ENCODE data around the gene RCC1.

RCC1 gene

GRCh38 chr1:28503117-28503516 is 2.7 kb upstream of the RCC1 start:
- H3K9ac ChIP-seq (ENCODE audit: low read length): no peak overlapping the region
- H3K4me2 ChIP-seq (ENCODE audit: low read depth, low read length): no peak overlapping the region
- H2AFZ ChIP-seq (ENCODE audit: low read length): no peak overlapping the region
- no peak overlapping the region for H3K4me3 ChIP-seq (ENCODE audit: low read length)
- H3K27me3 ChIP-seq (replicated peaks; ENCODE audit: insufficient read depth, low read length): no peaks in the 10 kb centered on the region
- peaks cover 14% of the 10 kb centered on the region for H3K4me1 ChIP-seq (ENCODE audit: low read length)
- H3K79me2 ChIP-seq (ENCODE audit: low read length): peaks cover 30% of the 10 kb centered on the region
- no peak for DNase-seq
- H4K20me1 ChIP-seq (ENCODE audit: insufficient read depth, low read length): peaks cover 3% of the 10 kb centered on the region
- H3K9me3 ChIP-seq (replicated peaks; ENCODE audit: insufficient read depth, low read length): no peaks in the 10 kb centered on the region
- peaks cover 36% of the 10 kb centered on the region for H3F3A ChIP-seq (ENCODE audit: insufficient read depth, low read length)
- no peaks in the 10 kb centered on the region for H3K9me2 ChIP-seq (replicated peaks; ENCODE audit: insufficient read depth, low read length)
- no peak for TF ChIP-seq EZH2phosphoT487 (IDR thresholded peaks at IDR 0.05; ENCODE audit: low read length)
- TF ChIP-seq EZH2 (optimal IDR thresholded peaks at IDR 0.05; ENCODE audit: low read depth, low read length): no peak
- no peak for TF ChIP-seq CTCF (IDR thresholded peaks at IDR 0.05; ENCODE audit: low read length)
- peaks cover 14% of the 10 kb centered on the region for H3K36me3 ChIP-seq (replicated peaks; ENCODE audit: insufficient read depth, low read length)
- H3K27ac ChIP-seq (ENCODE audit: low read length): no peak overlapping the region

- no peak for DNase-seq
- Histone ChIP-seq H3K9ac (ENCODE audit: low read length) (peak overlapping the region; percentile 87), H3K9me2 (replicated peaks; ENCODE audit: insufficient read depth, low read length) (no peaks in the 10 kb centered on the region), H3K9me3 (replicated peaks; ENCODE audit: insufficient read depth, low read length) (no peaks in the 10 kb centered on the region), H3K27me3 (replicated peaks; ENCODE audit: insufficient read depth, low read length) (no peaks in the 10 kb centered on the region), H4K20me1 (ENCODE audit: insufficient read depth, low read length) (peaks cover 32% of the 10 kb centered on the region), H3K4me1 (ENCODE audit: low read length) (peaks cover 23% of the 10 kb centered on the region), H3K4me3 (ENCODE audit: low read length) (peak overlapping the region; percentile 83), H3K79me2 (ENCODE audit: low read length) (peaks cover 56% of the 10 kb centered on the region), H3K36me3 (replicated peaks; ENCODE audit: insufficient read depth, low read length) (peaks cover 31% of the 10 kb centered on the region), H3F3A (ENCODE audit: insufficient read depth, low read length) (peaks cover 65% of the 10 kb centered on the region), H3K4me2 (ENCODE audit: low read depth, low read length) (peak overlapping the region; percentile 89), H3K27ac (ENCODE audit: low read length) (peak overlapping the region; percentile 84), H2AFZ (ENCODE audit: low read length) (no peak overlapping the region)
- TF ChIP-seq CTCF (IDR thresholded peaks at IDR 0.05; ENCODE audit: low read length) (no peak), EZH2phosphoT487 (IDR thresholded peaks at IDR 0.05; ENCODE audit: low read length) (no peak), EZH2 (optimal IDR thresholded peaks at IDR 0.05; ENCODE audit: low read depth, low read length) (no peak)
Measured at GRCh38 chr1:28506907-28507246, 1.0 kb downstream of the RCC1 start.

- Histone ChIP-seq H4K20me1 (ENCODE audit: insufficient read depth, low read length) (peaks cover 33% of the 10 kb centered on the region), H3K4me1 (ENCODE audit: low read length) (peaks cover 23% of the 10 kb centered on the region), H3K9me3 (replicated peaks; ENCODE audit: insufficient read depth, low read length) (no peaks in the 10 kb centered on the region), H3K9ac (ENCODE audit: low read length) (peak overlapping the region; percentile 87), H3F3A (ENCODE audit: insufficient read depth, low read length) (peaks cover 69% of the 10 kb centered on the region), H3K36me3 (replicated peaks; ENCODE audit: insufficient read depth, low read length) (peaks cover 31% of the 10 kb centered on the region), H3K4me2 (ENCODE audit: low read depth, low read length) (peak overlapping the region; percentile 89), H3K27ac (ENCODE audit: low read length) (peak overlapping the region; percentile 84), H3K4me3 (ENCODE audit: low read length) (peak overlapping the region; percentile 83), H3K27me3 (replicated peaks; ENCODE audit: insufficient read depth, low read length) (no peaks in the 10 kb centered on the region), H2AFZ (ENCODE audit: low read length) (no peak overlapping the region), H3K9me2 (replicated peaks; ENCODE audit: insufficient read depth, low read length) (no peaks in the 10 kb centered on the region), H3K79me2 (ENCODE audit: low read length) (peaks cover 56% of the 10 kb centered on the region)
- TF ChIP-seq EZH2phosphoT487 (IDR thresholded peaks at IDR 0.05; ENCODE audit: low read length) (no peak), EZH2 (optimal IDR thresholded peaks at IDR 0.05; ENCODE audit: low read depth, low read length) (no peak), CTCF (IDR thresholded peaks at IDR 0.05; ENCODE audit: low read length) (no peak)
- DNase-seq: peak; percentile 15
Measured at GRCh38 chr1:28507247-28507645, 1.4 kb downstream of the RCC1 start.

All from MM.1S (cell line).